Nephron progenitor cell (in vitro differentiated cells): ENCODE results near the gene ATP1A4.

Source experiments
- DNase-seq: peaks from one replicate; pipeline ENCODE4 v3.0.0; 2021
- H3K27ac Mint-ChIP-seq: 2 replicates; pipeline ENCODE4 v1.8.0; 2021; ENCODE audit warnings: mild to moderate bottlenecking, moderate library complexity, mixed read lengths
- H3K27me3 Mint-ChIP-seq: 2 replicates; pipeline ENCODE4 v1.8.0; 2021; ENCODE audit warnings: mild to moderate bottlenecking, low read depth, mixed read lengths; ENCODE audit not compliant: poor library complexity
- H3K36me3 Mint-ChIP-seq: 2 replicates; pipeline ENCODE4 v1.8.0; 2021; ENCODE audit warnings: low read depth, mixed read lengths
- H3K4me1 Mint-ChIP-seq: 2 replicates; pipeline ENCODE4 v1.8.0; 2021; ENCODE audit warnings: mixed read lengths
- H3K4me3 Mint-ChIP-seq: 2 replicates; pipeline ENCODE4 v1.8.0; 2021; ENCODE audit warnings: mild to moderate bottlenecking, moderate library complexity, mixed read lengths
- H3K9me3 Mint-ChIP-seq: 2 replicates; pipeline ENCODE4 v1.8.0; 2021; ENCODE audit warnings: mild to moderate bottlenecking, moderate library complexity, mixed read lengths
- TF ChIP-seq, protein P1 (sequence below): fragments of 200-600 bp; sonication (generic); IDR thresholded peaks from 2 replicates; pipeline ENCODE4 v1.5.0; 2021; ENCODE audit warnings: antibody characterized with exemption

The ATP1A4 gene

DNA sequence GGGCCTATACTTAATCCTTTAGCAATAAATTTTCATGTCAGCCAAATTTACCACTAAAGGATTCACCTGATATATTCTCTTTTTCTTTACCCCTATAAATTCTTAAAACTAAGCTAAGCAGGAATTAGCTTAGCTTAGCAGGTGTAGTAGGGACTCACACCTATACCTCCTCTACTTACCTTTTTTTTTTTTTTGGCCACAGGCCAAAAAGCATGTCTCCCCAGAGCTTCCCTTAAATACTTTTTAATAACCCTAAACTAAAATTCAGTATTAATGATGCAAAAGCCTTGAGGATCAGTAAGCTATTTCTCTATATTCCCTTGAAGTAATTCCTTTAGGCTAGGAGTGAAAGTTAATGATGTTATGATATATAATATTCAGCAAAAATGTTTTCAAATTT, 77.0 kb downstream of the ATP1A4 start:
- H3K27me3 Mint-ChIP-seq, result no peaks in the 10 kb centered on the region
- H3K36me3 Mint-ChIP-seq, result peaks cover 49% of the 10 kb centered on the region
- H3K4me3 Mint-ChIP-seq, result no peak overlapping the region
- DNase-seq, result no peak
- no peak overlapping the region for H3K27ac Mint-ChIP-seq
- H3K4me1 Mint-ChIP-seq, result no peaks in the 10 kb centered on the region
- TF ChIP-seq, protein P1, sequence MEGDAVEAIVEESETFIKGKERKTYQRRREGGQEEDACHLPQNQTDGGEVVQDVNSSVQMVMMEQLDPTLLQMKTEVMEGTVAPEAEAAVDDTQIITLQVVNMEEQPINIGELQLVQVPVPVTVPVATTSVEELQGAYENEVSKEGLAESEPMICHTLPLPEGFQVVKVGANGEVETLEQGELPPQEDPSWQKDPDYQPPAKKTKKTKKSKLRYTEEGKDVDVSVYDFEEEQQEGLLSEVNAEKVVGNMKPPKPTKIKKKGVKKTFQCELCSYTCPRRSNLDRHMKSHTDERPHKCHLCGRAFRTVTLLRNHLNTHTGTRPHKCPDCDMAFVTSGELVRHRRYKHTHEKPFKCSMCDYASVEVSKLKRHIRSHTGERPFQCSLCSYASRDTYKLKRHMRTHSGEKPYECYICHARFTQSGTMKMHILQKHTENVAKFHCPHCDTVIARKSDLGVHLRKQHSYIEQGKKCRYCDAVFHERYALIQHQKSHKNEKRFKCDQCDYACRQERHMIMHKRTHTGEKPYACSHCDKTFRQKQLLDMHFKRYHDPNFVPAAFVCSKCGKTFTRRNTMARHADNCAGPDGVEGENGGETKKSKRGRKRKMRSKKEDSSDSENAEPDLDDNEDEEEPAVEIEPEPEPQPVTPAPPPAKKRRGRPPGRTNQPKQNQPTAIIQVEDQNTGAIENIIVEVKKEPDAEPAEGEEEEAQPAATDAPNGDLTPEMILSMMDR, result no peak
- H3K9me3 Mint-ChIP-seq, result no peaks in the 10 kb centered on the region

DNA sequence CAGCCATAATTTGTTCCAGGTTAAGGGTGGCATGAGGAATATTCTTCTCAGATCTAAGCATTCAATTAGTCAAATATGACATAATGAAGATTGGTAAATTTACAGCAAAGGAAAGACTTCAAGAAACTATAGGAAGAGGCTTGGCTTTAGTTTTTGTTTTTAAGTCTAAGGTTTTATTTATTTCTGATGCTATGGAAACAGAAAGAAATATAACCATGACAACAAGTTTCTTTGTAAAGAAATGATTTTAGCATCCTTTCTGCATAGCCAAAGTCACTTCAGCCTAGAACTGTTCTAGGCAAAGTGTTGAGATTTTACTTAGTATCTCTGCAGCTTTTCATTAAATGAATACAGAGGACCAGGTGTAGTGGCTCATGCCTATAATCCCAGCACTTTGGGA, 81.5 kb downstream of the ATP1A4 start:
- peaks cover 55% of the 10 kb centered on the region for H3K36me3 Mint-ChIP-seq
- no peak for DNase-seq
- H3K4me3 Mint-ChIP-seq, result no peak overlapping the region
- no peak overlapping the region for H3K27ac Mint-ChIP-seq
- H3K4me1 Mint-ChIP-seq, result no peaks in the 10 kb centered on the region
- TF ChIP-seq, protein P1, result no peak
- no peaks in the 10 kb centered on the region for H3K27me3 Mint-ChIP-seq
- H3K9me3 Mint-ChIP-seq, result no peaks in the 10 kb centered on the region
